GM18907 (cell line): ENCODE measurements around the gene TANGO6.

Source experiments
- ATAC-seq: cut with Tn5 transposase; IDR thresholded peaks from one replicate; pipeline ENCODE4 v1.9.1; 2021; ENCODE audit warnings: mild to moderate bottlenecking, moderate library complexity; ENCODE audit not compliant: unreplicated experiment

Gene TANGO6

GRCh38 chr16:68907297-68907696 is 64.0 kb downstream of the TANGO6 start:
- ATAC-seq = no peak

GRCh38 chr16:68907781-68908181 is 64.5 kb downstream of the TANGO6 start:
- ATAC-seq = no peak

DNA sequence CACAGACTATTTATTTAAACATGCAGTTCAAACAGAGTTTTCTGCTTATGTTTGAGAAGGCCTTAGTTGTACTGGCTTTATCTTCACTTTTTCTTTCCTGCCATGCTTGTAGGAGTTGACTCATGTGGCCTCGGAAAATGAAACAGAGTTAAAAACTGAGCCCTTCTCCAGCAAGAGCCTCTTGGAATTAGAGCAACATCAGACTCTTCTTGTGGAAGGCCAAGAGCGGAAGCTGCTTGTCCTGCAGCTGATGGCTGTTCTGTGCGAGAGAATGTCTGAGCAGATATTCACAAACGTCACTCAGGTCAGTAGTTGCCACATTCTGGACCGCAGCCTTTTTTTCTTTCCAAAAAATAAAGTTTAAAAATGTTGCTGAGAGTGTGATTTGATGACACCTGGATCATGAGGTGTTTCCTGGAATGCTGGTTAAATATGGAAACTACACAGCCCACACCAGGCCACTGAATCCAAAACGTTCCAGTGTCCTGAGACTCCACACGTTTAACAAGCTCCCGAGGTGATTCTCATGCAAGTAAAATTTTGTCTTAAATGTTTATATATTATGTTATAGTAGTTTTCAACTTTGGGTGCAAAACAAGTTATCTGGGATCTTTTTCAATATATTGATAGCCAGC is 65.9 kb downstream of the TANGO6 start:
- ATAC-seq = no peak

- ATAC-seq = no peak
Observed at GRCh38 chr16:68910051-68910450, 66.7 kb downstream of the TANGO6 start.

DNA sequence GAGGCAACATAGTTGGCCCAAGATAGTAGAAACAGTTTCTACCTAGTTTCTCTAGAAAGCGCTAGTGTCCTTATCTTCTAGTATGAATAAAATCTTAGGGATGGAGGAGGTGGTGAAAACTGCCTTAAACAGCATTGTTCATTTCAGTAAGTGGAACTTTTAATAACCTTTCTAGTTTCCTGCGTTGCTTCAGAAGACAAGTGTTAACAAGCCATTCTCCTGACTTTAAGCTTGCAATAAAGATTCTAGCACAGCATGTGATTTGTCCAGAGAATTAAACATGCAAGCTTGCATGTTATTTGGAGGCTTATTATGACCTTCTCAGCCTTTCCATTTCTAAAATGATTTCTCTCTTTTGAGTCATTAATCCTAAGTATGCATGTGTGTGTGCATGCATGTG is 72.3 kb downstream of the TANGO6 start:
- ATAC-seq = no peak

DNA sequence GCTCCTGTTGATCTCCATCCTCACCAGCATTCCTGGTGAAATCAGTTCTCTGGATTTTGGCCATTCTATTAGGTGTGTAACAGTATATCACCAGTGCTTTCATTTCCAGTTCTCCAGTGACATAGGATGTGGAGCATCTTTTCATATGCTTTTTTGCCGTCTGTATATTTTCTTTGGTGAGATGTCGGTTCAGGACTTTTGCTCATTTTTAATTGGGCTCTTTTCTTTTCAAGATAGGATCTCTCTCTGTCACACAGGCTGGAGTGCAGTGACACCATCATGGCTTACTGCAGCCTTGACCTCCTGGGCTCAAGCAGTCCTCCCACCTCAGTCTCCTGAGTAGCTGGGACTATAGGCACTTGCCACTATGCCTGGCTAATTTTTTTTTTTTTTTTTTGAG is 74.2 kb downstream of the TANGO6 start:
- no peak for ATAC-seq

DNA sequence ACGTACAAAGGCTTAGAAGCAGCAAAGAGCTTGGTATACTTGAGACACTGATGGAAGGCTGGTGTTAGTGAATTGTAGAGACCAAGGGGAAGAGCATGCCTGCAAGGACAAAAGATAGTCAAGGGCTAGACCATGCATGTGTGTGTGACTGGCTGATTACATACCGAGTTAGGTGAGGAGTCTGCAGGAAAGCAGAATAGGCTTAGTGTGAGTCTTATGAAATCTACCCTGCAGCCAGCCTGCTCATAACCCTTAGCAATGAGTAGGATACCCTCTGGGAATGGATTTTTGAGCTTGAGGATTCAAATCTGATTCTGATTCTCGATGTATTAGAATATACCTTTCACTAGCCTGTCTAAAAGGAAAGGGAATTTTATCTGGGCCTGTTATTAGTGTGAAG is 77.0 kb downstream of the TANGO6 start:
- ATAC-seq = no peak

DNA sequence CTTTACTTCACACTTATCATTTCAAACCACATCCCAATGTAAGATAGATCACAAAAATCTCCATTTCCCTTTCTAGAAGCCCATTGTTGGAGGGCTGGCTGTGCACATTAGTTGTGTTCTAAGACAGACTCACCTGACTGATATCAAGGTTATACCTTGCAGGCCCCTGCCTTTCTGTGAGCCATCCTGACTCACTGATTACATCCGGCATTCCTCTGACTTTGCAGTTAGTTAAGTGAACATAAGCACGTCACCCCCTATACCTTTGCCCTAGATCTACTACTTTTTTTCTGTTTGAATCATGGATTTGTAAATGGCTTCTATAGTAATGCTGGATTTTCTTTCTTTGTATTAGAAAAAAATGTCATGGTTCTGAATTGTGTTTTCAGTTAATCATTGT is 78.3 kb downstream of the TANGO6 start:
- ATAC-seq = no peak

DNA sequence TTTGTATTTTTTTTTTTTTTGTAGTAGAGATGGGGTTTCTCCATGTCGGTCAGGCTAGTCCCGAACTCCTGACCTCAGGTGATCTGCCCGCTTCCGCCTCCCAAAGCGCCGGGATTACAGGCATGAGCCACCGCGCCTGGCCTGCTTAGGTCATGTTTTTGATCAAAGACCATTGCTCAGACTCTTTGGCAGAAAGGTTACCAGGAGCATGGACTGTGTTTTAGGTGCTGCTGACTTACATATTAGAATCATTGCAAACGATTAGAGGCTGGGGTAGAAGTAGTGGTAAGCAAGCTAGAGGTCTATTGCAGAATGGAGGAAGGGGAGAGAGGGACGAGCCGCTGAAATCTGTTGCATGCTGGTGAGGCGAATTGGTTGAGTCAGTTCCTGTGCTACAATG is 79.8 kb downstream of the TANGO6 start:
- ATAC-seq = no peak

GRCh38 chr16:68927018-68927417 is 83.7 kb downstream of the TANGO6 start:
- ATAC-seq = no peak

DNA sequence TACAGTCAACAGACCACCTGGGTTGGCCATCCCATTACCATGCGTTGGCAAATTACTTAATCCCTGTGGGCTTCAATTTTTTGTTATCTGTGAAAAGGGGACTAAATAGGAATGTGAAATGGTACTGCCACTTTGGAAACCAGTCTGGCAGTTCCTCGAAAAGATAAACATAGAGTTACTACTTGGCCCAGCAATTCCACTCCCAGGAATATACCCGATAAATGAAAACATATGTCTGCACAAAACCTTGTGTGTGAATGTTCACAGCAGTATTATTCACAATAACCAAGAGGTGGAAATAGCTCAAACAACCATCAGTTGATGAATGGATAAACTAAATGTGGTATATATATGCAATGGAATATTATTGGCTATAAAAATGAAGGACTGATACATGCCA is 87.9 kb downstream of the TANGO6 start:
- ATAC-seq = no peak

GRCh38 chr16:68934402-68934801 is 91.1 kb downstream of the TANGO6 start:
- ATAC-seq = no peak

GRCh38 chr16:68935008-68935407 is 91.7 kb downstream of the TANGO6 start:
- no peak for ATAC-seq

DNA sequence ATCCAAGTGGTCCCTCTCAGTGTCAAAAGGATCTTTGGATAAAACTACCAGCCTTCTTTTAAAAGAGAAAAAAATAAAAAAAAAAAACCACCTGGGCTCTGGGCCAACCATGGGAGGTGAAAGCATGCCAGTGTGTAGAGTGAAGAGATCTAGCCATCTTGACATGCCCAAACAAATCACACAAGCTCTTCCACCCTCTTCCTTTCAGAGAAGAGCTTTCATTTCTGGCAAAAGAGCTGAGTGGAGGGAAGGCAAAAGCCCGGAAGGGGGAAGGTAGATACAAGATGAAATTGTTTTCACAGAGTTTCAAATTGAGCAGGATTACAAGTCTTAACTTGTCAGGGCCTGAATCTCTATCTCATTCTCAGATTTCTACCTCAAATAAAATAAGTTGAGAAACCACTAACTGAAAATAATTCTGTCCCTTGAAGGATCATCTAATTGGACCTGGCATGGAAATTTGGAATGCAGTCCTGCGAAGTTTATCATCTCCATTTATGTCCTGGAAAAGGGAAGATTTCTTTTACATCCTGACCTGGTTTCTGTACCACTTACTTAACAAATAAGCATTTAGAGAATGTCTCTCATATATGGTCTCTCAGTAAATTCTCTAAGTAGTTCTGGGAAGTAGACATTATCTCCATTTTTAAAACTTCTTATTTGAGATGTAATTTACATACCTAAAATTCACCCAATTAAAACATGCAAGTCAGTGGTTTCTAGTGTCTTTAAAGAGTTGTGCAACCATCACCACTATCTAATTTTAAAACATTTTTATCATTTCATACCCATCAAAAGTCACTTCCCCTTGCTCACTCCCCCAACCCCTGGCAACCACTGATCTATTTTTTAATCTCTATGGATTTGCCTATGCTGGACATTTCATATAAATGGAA is 93.7 kb downstream of the TANGO6 start:
- no peak for ATAC-seq

DNA sequence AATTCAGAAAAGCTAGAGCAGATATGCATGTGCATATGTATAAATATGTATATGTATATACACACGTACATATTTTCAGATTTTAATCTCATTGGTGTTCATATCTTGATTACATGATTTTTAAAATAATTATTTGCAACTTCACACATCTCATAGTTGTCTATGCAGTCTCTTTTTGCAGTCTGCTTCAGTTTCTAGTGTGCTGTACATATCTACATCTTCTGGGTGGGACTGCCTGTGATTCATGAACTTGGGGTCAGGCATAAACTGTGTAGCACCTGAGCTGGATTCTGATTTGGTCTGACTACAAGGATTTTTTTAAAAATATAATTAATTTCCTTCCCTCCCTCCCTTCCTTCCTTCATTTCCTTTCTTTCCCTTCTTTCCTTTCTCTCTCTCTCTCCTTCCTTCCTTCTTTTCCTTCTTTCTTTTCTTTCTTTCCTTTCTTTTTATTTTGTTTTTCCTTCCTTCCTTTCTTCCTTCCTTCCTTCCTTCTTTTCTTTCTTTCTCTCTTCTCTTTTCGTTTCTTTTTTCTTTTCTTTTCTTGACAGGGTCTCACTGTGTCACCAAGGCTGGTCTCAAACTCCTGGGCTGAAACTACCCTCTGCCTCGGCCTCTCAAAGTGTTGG is 96.5 kb downstream of the TANGO6 start:
- no peak for ATAC-seq

- no peak for ATAC-seq
Observed at GRCh38 chr16:68940816-68941215, 97.5 kb downstream of the TANGO6 start.

DNA sequence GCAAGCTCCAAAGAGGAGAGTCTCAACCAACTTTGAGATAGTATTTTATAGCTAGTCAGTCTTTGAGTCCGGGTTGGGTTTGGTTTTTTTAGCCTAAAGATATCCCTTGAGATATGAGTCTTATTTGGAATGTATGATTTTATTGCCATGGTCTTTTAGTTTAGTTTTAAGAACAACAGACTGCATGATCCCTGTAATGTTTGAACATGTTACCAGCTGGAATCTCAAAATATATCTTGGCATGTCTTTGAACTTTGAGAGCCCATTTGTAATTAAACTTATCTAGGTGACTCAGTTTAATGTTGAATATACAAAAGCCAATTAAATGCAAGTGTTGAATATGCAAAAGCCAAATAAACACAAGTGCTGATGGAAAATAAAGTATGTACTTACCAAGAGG is 100.6 kb downstream of the TANGO6 start:
- ATAC-seq = no peak

DNA sequence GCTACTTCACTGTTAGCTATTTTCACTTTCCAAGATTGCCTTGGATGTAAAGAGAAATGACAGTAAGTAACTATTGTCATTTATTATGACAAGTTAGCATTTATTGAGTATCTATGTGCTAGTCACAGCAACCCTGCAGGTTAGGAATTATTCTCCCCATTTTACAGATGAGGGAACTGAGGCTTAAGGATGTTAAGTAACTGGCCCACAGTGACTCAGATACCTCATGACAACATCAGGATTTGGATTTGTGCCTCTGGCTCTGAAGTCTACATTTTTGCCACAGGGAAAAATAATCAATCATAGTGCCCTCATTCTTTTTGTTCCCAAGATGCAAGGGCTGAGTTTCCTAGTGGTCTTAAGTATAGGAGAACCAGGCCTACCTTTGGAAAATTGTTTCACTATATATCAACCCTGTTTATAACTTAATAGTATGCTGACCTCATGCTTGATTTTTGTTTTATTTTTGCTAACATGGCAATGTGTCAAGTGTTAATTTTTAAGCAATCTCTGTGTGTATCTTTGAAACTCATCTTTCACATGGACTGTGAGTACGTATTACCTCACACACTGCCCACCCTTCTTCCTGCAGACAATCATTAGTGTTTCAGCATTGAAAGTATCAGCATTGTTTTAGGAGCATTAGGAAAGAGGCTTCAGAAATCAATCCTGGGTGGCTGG is 105.0 kb downstream of the TANGO6 start:
- no peak for ATAC-seq

DNA sequence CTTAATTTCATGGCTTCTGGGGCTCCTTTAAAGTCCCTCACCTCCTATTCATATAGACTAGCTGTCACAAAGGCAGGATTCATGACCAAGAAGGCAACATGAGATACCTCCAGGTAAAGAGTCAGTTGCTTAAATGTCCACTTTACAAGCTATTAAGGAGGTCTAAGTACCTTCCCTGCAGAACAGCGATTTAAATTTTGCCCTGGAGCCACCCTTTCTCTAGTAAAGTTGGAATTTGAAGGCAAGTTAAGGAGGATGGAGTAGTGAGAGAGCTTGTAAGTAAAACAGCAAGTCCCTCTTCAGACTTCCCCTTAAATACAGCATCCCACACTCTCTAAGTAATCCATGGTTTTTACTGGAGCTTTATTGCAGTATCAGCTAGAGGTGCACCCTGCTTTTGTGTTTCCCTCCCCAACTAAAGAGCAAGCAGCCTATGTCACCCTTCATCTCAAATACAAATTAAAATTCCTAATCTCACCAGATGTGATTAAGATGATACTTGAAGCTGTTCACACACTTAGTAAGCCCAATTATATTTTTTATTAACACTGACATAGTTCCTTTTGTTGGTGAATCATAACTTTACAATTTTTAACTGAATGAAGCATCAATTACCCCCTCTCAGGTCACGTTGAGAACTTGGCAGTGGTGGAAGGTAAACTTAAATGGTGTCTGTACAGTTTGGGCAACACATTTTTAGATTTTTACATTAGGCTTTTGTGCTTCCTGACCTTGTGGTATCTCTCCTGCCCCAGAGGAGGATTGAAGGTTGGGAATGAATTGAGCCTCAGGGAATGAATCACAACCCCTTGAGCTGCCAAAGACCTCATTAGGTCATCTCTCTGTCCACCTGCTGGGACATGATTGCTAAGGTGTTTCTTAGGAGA is 108.9 kb downstream of the TANGO6 start:
- ATAC-seq = no peak

DNA sequence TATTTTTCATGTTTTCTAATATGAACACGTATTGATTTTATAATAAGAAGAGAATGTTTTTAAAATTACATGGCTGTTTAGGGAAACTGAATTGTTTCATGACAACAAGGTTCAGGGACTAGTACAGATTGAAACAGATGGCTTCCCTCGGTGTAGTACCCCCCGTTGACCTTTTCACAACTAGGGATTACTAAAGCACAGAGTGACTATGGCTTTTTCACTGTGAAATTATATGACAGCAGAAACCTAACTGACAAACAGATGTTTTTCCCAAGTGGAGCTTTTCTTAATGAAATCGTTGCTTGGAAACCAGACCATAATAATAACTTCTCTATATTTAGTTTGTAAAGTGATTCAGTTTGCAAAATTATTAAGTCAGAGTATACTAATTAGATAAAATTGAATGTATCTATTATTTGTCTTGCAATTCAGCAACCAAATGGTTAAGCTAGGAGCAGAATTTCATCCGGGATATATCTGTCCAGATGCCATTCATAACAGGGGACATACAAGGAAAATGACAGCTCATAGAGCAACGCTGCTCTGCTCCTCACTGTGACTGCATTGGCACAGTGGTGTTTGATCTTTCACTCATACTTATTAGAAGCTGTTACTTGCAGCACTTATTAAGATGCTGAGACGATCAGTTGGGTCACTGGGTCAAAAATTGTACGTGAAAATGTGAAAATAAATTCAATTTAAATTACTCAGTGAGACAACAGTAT is 111.7 kb downstream of the TANGO6 start:
- ATAC-seq = no peak
